RWPE2 (cell line): Measurements from ENCODE around the gene SMYD4.

ENCODE experiments used
- ATAC-seq: fragments of 200-7000 bp; cut with Tn5 transposase; 3 replicates; pipeline ENCODE4 v1.9.1; 2021; ENCODE audit warnings: low read depth
- DNase-seq: peaks from one replicate; pipeline ENCODE4 v3.0.0-alpha.2; 2020; ENCODE audit warnings: low spot score
- H3K27ac ChIP-seq: fragments of 450-650 bp; 2 replicates; pipeline ENCODE4 v1.5.1; 2017; ENCODE audit warnings: mild to moderate bottlenecking; ENCODE audit not compliant: poor library complexity, severe bottlenecking
- H3K27me3 ChIP-seq: fragments of 250-450 bp; sonication (Bioruptor Pico); 2 replicates; pipeline ENCODE4 v1.5.1; 2021; ENCODE audit warnings: mild to moderate bottlenecking, moderate library complexity; ENCODE audit not compliant: insufficient read depth, poor library complexity, severe bottlenecking
- H3K36me3 ChIP-seq: fragments of 250-450 bp; sonication (Bioruptor Pico); 2 replicates; pipeline ENCODE4 v1.5.1; 2020; ENCODE audit warnings: low read depth, mild to moderate bottlenecking, moderate library complexity
- H3K4me1 ChIP-seq: fragments of 250-450 bp; sonication (Bioruptor Pico); 2 replicates; pipeline ENCODE4 v1.5.1; 2021; ENCODE audit warnings: mild to moderate bottlenecking, moderate library complexity; ENCODE audit not compliant: insufficient read depth, poor library complexity, severe bottlenecking
- H3K4me3 ChIP-seq: fragments of 250-450 bp; sonication (Bioruptor Pico); 2 replicates; pipeline ENCODE4 v1.5.1; 2021; ENCODE audit warnings: mild to moderate bottlenecking, moderate library complexity; ENCODE audit not compliant: severe bottlenecking
- H3K9me3 ChIP-seq: fragments of 250-450 bp; sonication (Bioruptor Pico); 2 replicates; pipeline ENCODE4 v1.5.1; 2021; ENCODE audit warnings: mild to moderate bottlenecking, moderate library complexity; ENCODE audit not compliant: severe bottlenecking
- TF ChIP-seq, protein P1 (sequence below): fragments of 450-650 bp; IDR thresholded peaks from one replicate; pipeline ENCODE4 v1.5.1; 2017; ENCODE audit warnings: mild to moderate bottlenecking, moderate library complexity; ENCODE audit not compliant: poor library complexity, severe bottlenecking

The SMYD4 gene

DNA sequence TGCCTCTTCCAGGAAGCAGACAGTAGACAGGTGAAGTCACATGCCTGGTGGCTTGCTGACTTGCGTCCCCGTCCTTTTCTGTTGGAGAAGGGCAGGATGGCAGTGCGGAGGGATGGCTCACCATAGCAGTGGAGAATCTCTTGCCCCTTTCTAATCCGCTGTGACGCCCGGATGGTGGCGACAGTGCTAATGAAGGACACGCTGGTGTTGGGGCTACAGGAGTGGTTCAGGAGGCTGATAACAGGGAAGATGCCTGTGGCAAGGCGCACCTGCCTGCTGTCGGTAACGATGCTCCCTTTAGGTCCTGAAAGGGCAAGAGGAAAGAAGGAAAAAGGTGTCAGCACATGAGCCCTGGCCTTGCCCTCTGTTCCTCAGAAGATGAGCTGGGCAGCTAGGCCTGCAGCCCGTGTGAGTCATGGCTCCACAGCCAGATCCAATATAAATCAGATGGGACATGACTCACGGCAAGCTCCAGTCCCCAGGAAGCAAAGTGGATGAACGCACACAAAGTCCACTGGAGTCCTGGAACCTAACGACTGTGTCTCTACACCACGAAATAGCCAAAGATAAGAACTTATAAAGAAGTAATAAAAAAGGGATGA, 42.3 kb downstream of the SMYD4 start:
- TF ChIP-seq, protein P1, sequence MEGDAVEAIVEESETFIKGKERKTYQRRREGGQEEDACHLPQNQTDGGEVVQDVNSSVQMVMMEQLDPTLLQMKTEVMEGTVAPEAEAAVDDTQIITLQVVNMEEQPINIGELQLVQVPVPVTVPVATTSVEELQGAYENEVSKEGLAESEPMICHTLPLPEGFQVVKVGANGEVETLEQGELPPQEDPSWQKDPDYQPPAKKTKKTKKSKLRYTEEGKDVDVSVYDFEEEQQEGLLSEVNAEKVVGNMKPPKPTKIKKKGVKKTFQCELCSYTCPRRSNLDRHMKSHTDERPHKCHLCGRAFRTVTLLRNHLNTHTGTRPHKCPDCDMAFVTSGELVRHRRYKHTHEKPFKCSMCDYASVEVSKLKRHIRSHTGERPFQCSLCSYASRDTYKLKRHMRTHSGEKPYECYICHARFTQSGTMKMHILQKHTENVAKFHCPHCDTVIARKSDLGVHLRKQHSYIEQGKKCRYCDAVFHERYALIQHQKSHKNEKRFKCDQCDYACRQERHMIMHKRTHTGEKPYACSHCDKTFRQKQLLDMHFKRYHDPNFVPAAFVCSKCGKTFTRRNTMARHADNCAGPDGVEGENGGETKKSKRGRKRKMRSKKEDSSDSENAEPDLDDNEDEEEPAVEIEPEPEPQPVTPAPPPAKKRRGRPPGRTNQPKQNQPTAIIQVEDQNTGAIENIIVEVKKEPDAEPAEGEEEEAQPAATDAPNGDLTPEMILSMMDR: no peak
- peaks cover 51% of the 10 kb centered on the region for H3K36me3 ChIP-seq
- no peaks in the 10 kb centered on the region for H3K27me3 ChIP-seq
- ATAC-seq: peak; percentile 100
- H3K4me1 ChIP-seq: peaks cover 14% of the 10 kb centered on the region
- H3K9me3 ChIP-seq: no peaks in the 10 kb centered on the region
- DNase-seq: peak; percentile 82
- H3K4me3 ChIP-seq: no peak overlapping the region
- peak overlapping the region; percentile 64 for H3K27ac ChIP-seq

DNA sequence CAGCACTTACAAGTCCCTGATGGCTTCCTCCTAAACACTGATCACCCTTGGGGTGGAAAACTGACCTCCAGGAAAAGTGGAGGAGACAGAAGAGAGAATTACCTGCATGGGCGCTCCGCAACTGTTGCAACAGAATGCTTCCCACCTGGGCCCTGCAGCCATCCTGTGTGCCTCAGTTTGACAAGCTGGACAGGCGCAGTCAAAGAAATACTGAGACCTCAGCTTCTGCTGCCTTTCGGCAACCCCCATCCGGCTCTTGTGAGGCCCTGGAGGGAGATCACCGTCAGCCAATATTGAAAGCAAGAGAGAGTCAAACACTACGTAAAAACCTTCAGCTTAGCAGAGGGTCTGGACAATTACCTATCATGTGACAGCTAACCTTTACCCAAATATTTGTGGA, 43.0 kb downstream of the SMYD4 start:
- DNase-seq (no peak), ATAC-seq (no peak)
- no peak overlapping the region for H3K4me3 ChIP-seq
- H3K36me3 ChIP-seq: peaks cover 56% of the 10 kb centered on the region
- H3K27me3 ChIP-seq: no peaks in the 10 kb centered on the region
- TF ChIP-seq, protein P1: no peak
- H3K4me1 ChIP-seq: peaks cover 14% of the 10 kb centered on the region
- H3K9me3 ChIP-seq: no peaks in the 10 kb centered on the region
- H3K27ac ChIP-seq: peak overlapping the region; percentile 64

DNA sequence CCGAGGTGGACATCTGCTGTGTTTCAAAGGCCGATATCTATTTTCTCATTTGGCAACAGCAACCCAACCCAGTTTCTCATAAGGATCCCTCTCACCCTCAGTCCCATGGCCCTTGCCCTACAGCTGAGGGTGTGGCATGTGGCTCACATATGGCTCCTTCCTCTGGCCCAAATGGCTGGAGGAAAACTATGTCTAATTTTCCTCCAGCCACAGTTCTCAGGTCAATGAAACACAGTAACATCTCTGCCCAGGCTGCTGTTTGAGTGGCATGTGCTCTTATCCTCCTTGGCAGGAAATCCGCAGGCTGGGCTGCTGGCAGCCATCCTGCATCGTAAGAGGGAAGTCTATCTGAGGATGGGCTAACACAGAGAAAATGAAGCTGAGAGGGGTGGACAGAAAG, 43.8 kb downstream of the SMYD4 start:
- DNase-seq (no peak), ATAC-seq (no peak)
- H3K9me3 ChIP-seq: no peaks in the 10 kb centered on the region
- TF ChIP-seq, protein P1: no peak
- H3K4me3 ChIP-seq: no peak overlapping the region
- H3K36me3 ChIP-seq: peaks cover 63% of the 10 kb centered on the region
- no peak overlapping the region for H3K27ac ChIP-seq
- peaks cover 14% of the 10 kb centered on the region for H3K4me1 ChIP-seq
- H3K27me3 ChIP-seq: no peaks in the 10 kb centered on the region

DNA sequence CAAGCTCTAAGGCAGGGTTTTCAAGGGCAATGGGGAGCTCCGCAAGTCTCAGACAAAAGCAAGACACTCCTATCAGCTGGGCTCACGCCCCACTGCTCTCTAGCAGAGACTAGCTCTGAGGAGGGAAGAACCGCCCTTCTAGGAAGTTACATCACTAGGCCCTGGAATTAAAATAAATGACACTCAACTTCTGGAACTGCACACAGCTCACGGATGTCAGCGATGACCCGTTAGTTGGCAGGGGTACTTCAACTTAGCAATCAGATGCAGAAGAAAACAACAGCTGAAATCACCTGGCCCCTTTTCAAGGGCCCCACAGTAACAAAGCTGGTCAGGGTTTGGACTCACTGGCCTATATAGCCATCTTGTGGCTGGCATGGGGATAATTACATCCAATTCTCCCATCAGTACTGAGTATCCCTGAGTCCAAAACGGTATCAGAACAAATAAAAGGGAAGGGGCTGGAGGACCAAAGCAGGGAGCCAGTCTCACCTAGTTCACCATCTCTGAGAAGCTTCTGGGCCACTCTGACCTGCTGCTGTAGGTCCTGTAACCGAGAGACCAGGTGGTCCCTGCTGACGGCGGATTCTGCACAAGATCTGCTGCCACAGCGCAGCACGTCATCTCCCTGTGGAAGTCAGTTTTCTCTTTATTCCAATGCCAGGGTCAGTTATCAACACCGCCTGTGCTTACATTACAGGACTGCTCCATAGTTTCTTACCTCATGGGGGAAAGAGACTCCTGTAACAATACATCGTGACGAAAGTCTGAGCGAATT, 45.7 kb downstream of the SMYD4 start:
- TF ChIP-seq, protein P1: peak; percentile 61
- DNase-seq (no peak), ATAC-seq (peak; percentile 32; the same call in 1 of the 3 replicates)
- H3K9me3 ChIP-seq: no peaks in the 10 kb centered on the region
- H3K36me3 ChIP-seq: peaks cover 70% of the 10 kb centered on the region
- peaks cover 25% of the 10 kb centered on the region for H3K4me1 ChIP-seq
- H3K4me3 ChIP-seq: no peak overlapping the region
- H3K27ac ChIP-seq: no peak overlapping the region
- no peaks in the 10 kb centered on the region for H3K27me3 ChIP-seq

DNA sequence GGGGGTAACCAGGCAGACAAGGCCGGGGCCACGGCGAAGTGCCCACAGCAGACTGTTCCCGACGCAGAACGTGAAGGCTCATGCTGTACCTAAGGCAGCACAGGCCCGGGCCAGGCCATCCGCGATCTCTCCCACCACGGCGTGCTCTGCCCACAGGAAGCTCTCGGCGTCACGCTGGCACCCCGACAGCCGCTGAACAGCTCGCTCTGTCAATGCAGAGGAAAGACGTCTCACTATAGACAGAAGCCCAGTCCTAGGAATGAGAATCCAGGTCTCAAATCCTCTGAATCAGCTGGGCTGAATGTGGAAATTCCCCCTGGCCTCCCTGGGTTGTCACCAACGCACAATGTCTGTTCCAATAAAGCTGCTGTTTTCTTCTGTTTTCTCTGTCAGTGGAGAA, 46.4 kb downstream of the SMYD4 start:
- Histone ChIP-seq H3K27me3 (no peaks in the 10 kb centered on the region), H3K27ac (no peak overlapping the region), H3K9me3 (no peaks in the 10 kb centered on the region), H3K36me3 (peaks cover 78% of the 10 kb centered on the region), H3K4me3 (no peak overlapping the region), H3K4me1 (peaks cover 25% of the 10 kb centered on the region)
- TF ChIP-seq, protein P1: no peak
- no peak for DNase-seq
- no peak for ATAC-seq
